Right cardiac atrium (tissue), 5 donors: ENCODE measurements around the gene CEL. TPM values are rescaled to one million over a fixed set of nuclear protein-coding genes. Genes with fewer than 3 reads are reported as not detected.

ENCODE experiments used
- ATAC-seq, 2 donors: fragments of 200-7000 bp; cut with Tn5 transposase; one replicate each; pipeline versions ENCODE4 v1.8.0 to v1.9.1; 2020; ENCODE audit warnings: moderate library complexity in 2 of 2, mild to moderate bottlenecking in 1 of 2
- DNase-seq, 3 donors: peaks; one replicate each; pipeline ENCODE4 v3.0.0-alpha.2; 2020
- H3K27ac ChIP-seq: one replicate; pipeline ENCODE4 v1.5.1; 2013; ENCODE audit warnings: mild to moderate bottlenecking, low read length, control low read depth, moderate library complexity
- H3K27me3 ChIP-seq: one replicate; pipeline ENCODE4 v1.6.1; 2013; ENCODE audit not compliant: control insufficient read depth, insufficient read depth
- H3K4me1 ChIP-seq: one replicate; pipeline ENCODE4 v1.6.1; 2013; ENCODE audit warnings: low read length; ENCODE audit not compliant: control insufficient read depth, insufficient read depth
- H3K4me3 ChIP-seq: one replicate; pipeline ENCODE4 v1.5.1; 2013; ENCODE audit warnings: low read length, control low read depth
- H3K9me3 ChIP-seq: one replicate; pipeline ENCODE4 v1.6.1; 2013; ENCODE audit warnings: low read length; ENCODE audit not compliant: control insufficient read depth
- WGBS: extraction: QIAGEN DNeasy Blood & Tissue Kit; methylation state at CpG from one replicate; pipeline ENCODE4 v1.1.7; 2013; 5-methylcytosine and 5-hydroxymethylcytosine counted together
- intact Hi-C, 4 donors: fragments of 100-400 bp; cut with DNase I; formaldehyde crosslinking; loops; one replicate each; pipeline versions ENCODE4 v1.11.0 to v1.14.0; 2022 to 2023
- polyA plus RNA-seq: library from polyadenylated mRNA; stranded (reverse); fragments of 200-250 nt; gene quantifications from one replicate; pipeline ENCODE4 v1.2.3, GENCODE V29; 2013
- total RNA-seq, 4 donors: library from RNA; stranded (reverse); fragmentation: NEBNext Ultra II Directional; extraction: Animal tissue kit (Norgen Biotek cat#: 25700); gene quantifications; one replicate each; pipeline ENCODE4 v1.2.1, GENCODE V29; 2021
- donor health status: healthy with polysubstance abuse.
- donor health status: DM: no; HTN: yes; CAD: no.
- donor health status: DM: no; HTN: no; CAD: no.
- donor health status: DM: no; HTN: yes; CAD: no; lungs with severe emphysema.
- donor health status: DM: yes; HTN: yes; CAD: no.

CEL gene
- total and polyA plus RNA-seq, 5 donors: 2.8 to 9.7 (median 4.0) TPM

GRCh38 chr9:133046900-133047295 is 14.9 kb upstream of the CEL start:
- intact Hi-C loops: no loop called here
- WGBS: 91% methylated on average over 7 of the region's 7 CpGs
- no peaks in the 10 kb centered on the region for H3K9me3 ChIP-seq

GRCh38 chr9:133048595-133048994 is 13.2 kb upstream of the CEL start:
- DNase-seq (peak in 1 of 3 donors; percentile 54), ATAC-seq (peak in 1 of 2 donors; percentile 33)
- intact Hi-C loops: no loop called here
- 63% methylated on average over 5 of the region's 5 CpGs for WGBS
- Histone ChIP-seq H3K4me1 (no peaks in the 10 kb centered on the region), H3K9me3 (no peaks in the 10 kb centered on the region), H3K27ac (no peak overlapping the region), H3K27me3 (no peaks in the 10 kb centered on the region), H3K4me3 (no peak overlapping the region)

More at GRCh38 chr9:133046900-133047295, 14.9 kb upstream of the CEL start:
- Histone ChIP-seq H3K27ac (no peak overlapping the region), H3K4me3 (no peak overlapping the region), H3K27me3 (no peaks in the 10 kb centered on the region), H3K4me1 (no peaks in the 10 kb centered on the region)
- DNase-seq (peak in 1 of 3 donors; percentile 33), ATAC-seq (no peak)

GRCh38 chr9:133049043-133049442 is 12.7 kb upstream of the CEL start:
- ATAC-seq (no peak), DNase-seq (peak in 1 of 3 donors; percentile 24)
- 89% methylated on average over 13 of the region's 13 CpGs for WGBS
- Histone ChIP-seq H3K27me3 (no peaks in the 10 kb centered on the region), H3K4me1 (no peaks in the 10 kb centered on the region), H3K9me3 (no peaks in the 10 kb centered on the region), H3K27ac (no peak overlapping the region), H3K4me3 (no peak overlapping the region)
- intact Hi-C loops: no loop called here

- ATAC-seq (no peak), DNase-seq (no peak)
- intact Hi-C loops: loop anchor here in 1 of 4 donors (10.0 kb wide), 1 partner anchor 95 kb away; no protein-coding TSS in a partner anchor
- Histone ChIP-seq H3K4me3 (no peak overlapping the region), H3K9me3 (no peaks in the 10 kb centered on the region), H3K4me1 (no peaks in the 10 kb centered on the region), H3K27me3 (no peaks in the 10 kb centered on the region), H3K27ac (no peak overlapping the region)
- WGBS: 82% methylated on average over 6 of the region's 6 CpGs
Measured at GRCh38 chr9:133050142-133050541, 11.6 kb upstream of the CEL start.

GRCh38 chr9:133050781-133051180 is 11.0 kb upstream of the CEL start:
- 82% methylated on average over 10 of the region's 10 CpGs for WGBS
- Histone ChIP-seq H3K4me3 (no peak overlapping the region), H3K9me3 (no peaks in the 10 kb centered on the region), H3K4me1 (no peaks in the 10 kb centered on the region), H3K27me3 (no peaks in the 10 kb centered on the region), H3K27ac (no peak overlapping the region)
- intact Hi-C loops: loop anchor here in 1 of 4 donors (10.0 kb wide), 1 partner anchor 94 kb away; no protein-coding TSS in a partner anchor
- ATAC-seq (no peak), DNase-seq (peak in 1 of 3 donors; percentile 55)

- DNase-seq (no peak), ATAC-seq (no peak)
- Histone ChIP-seq H3K27ac (no peak overlapping the region), H3K4me3 (no peak overlapping the region), H3K4me1 (no peaks in the 10 kb centered on the region), H3K27me3 (no peaks in the 10 kb centered on the region), H3K9me3 (no peaks in the 10 kb centered on the region)
- WGBS: 94% methylated on average over 20 of the region's 20 CpGs
- intact Hi-C loops: loop anchor here in 1 of 4 donors (10.0 kb wide), 1 partner anchor 93 kb away; no protein-coding TSS in a partner anchor
Measured at GRCh38 chr9:133051281-133051900, 10.4 kb upstream of the CEL start.

GRCh38 chr9:133051966-133052539 is 9.7 kb upstream of the CEL start:
- no peak for ATAC-seq

GRCh38 chr9:133054194-133054890 is 7.4 kb upstream of the CEL start:
- peak; percentile 31 to 80 (median 79) for DNase-seq
- Histone ChIP-seq H3K4me1 (no peaks in the 10 kb centered on the region), H3K4me3 (no peak overlapping the region), H3K27ac (peak overlapping the region; percentile 82), H3K9me3 (no peaks in the 10 kb centered on the region), H3K27me3 (no peaks in the 10 kb centered on the region)
- ATAC-seq: peak; percentile 52 to 65
- intact Hi-C loops: loop anchor here in 1 of 4 donors (10.0 kb wide), 1 partner anchor 90 kb away; no protein-coding TSS in a partner anchor
- 69% methylated on average over 24 of the region's 24 CpGs for WGBS

More at GRCh38 chr9:133051966-133052539, 9.7 kb upstream of the CEL start:
- Histone ChIP-seq H3K4me1 (no peaks in the 10 kb centered on the region), H3K9me3 (no peaks in the 10 kb centered on the region), H3K27ac (no peak overlapping the region), H3K27me3 (no peaks in the 10 kb centered on the region), H3K4me3 (no peak overlapping the region)
- intact Hi-C loops: loop anchor here in 1 of 4 donors (10.0 kb wide), 1 partner anchor 93 kb away; no protein-coding TSS in a partner anchor
- 92% methylated on average over 9 of the region's 9 CpGs for WGBS
- DNase-seq: peak in 1 of 3 donors; percentile 53

- Histone ChIP-seq H3K27ac (peak overlapping the region; percentile 82), H3K4me3 (no peak overlapping the region), H3K9me3 (no peaks in the 10 kb centered on the region), H3K27me3 (no peaks in the 10 kb centered on the region), H3K4me1 (peaks cover 3% of the 10 kb centered on the region)
- WGBS: 65% methylated on average over 16 of the region's 16 CpGs
- ATAC-seq (peak; percentile 80 to 86), DNase-seq (peak; percentile 64 to 90 (median 84))
- intact Hi-C loops: loop anchor here in 1 of 4 donors (10.0 kb wide), 1 partner anchor 90 kb away; no protein-coding TSS in a partner anchor
Measured at GRCh38 chr9:133054966-133055365, 6.8 kb upstream of the CEL start.

- ATAC-seq: no peak
Measured at GRCh38 chr9:133055788-133056420, 5.9 kb upstream of the CEL start.

More at GRCh38 chr9:133055788-133056420, 5.9 kb upstream of the CEL start:
- intact Hi-C loops: loop anchor here in 1 of 4 donors (10.0 kb wide), 1 partner anchor 89 kb away; no protein-coding TSS in a partner anchor
- H3K4me1 ChIP-seq: peaks cover 3% of the 10 kb centered on the region
- H3K27ac ChIP-seq: no peak overlapping the region
- no peaks in the 10 kb centered on the region for H3K9me3 ChIP-seq
- no peaks in the 10 kb centered on the region for H3K27me3 ChIP-seq
- WGBS: 94% methylated on average over 17 of the region's 17 CpGs
- DNase-seq: peak in 1 of 3 donors; percentile 55
- no peak overlapping the region for H3K4me3 ChIP-seq
